ENCODE measurements around the gene CENPC.

The CENPC gene

GRCh38 chr4:67545199-67546003 lies at the start of gene CENPC:
CENPC (minus strand) TSS chr4:67545503; CDS start chr4:67545355, 148 bp downstream.
- H3K4me1 Mint-ChIP-seq (ENCODE audit: low read depth) = peaks cover 35% of the 10 kb centered on the region
- H3K9me3 Mint-ChIP-seq (ENCODE audit: low read depth) = no peaks in the 10 kb centered on the region
- no peaks in the 10 kb centered on the region for H3K27me3 Mint-ChIP-seq
- H3K4me3 Mint-ChIP-seq = peak within 1 kb of the TSS; percentile 99
- no peaks in the 10 kb centered on the region for H3K36me3 Mint-ChIP-seq
- peak within 1 kb of the TSS; percentile 99 for H3K27ac Mint-ChIP-seq

- Mint-ChIP-seq H3K36me3 (no peaks in the 10 kb centered on the region), H3K4me1 (ENCODE audit: low read depth) (no peaks in the 10 kb centered on the region), H3K4me3 (no peak overlapping the region), H3K9me3 (ENCODE audit: low read depth) (no peaks in the 10 kb centered on the region), H3K27ac (no peak overlapping the region), H3K27me3 (no peaks in the 10 kb centered on the region)
These were observed 48.5 kb upstream of the CENPC start for GRCh38 chr4:67593741-67594175.

GRCh38 chr4:67587156-67587555 lies 41.9 kb upstream of the CENPC start:
- Mint-ChIP-seq H3K27ac (no peak overlapping the region), H3K9me3 (ENCODE audit: low read depth) (no peaks in the 10 kb centered on the region), H3K27me3 (no peaks in the 10 kb centered on the region), H3K4me1 (ENCODE audit: low read depth) (peaks cover 8% of the 10 kb centered on the region), H3K36me3 (peaks cover 2% of the 10 kb centered on the region), H3K4me3 (no peak overlapping the region)

GRCh38 chr4:67584496-67584895 lies 39.2 kb upstream of the CENPC start:
- H3K4me1 Mint-ChIP-seq (ENCODE audit: low read depth) = peaks cover 25% of the 10 kb centered on the region
- no peak overlapping the region for H3K27ac Mint-ChIP-seq
- no peak overlapping the region for H3K4me3 Mint-ChIP-seq
- peaks cover 2% of the 10 kb centered on the region for H3K36me3 Mint-ChIP-seq
- no peaks in the 10 kb centered on the region for H3K9me3 Mint-ChIP-seq (ENCODE audit: low read depth)
- H3K27me3 Mint-ChIP-seq = no peaks in the 10 kb centered on the region

- H3K36me3 Mint-ChIP-seq = no peaks in the 10 kb centered on the region
- no peaks in the 10 kb centered on the region for H3K9me3 Mint-ChIP-seq (ENCODE audit: low read depth)
- no peak overlapping the region for H3K27ac Mint-ChIP-seq
- H3K4me3 Mint-ChIP-seq = peak overlapping the region; percentile 57
- peaks cover 33% of the 10 kb centered on the region for H3K4me1 Mint-ChIP-seq (ENCODE audit: low read depth)
- H3K27me3 Mint-ChIP-seq = no peaks in the 10 kb centered on the region
These were observed 36.6 kb upstream of the CENPC start for GRCh38 chr4:67581913-67582312.

- Mint-ChIP-seq H3K4me3 (peak overlapping the region; percentile 57), H3K36me3 (no peaks in the 10 kb centered on the region), H3K9me3 (ENCODE audit: low read depth) (no peaks in the 10 kb centered on the region), H3K27ac (peak overlapping the region; percentile 31), H3K4me1 (ENCODE audit: low read depth) (peaks cover 36% of the 10 kb centered on the region), H3K27me3 (no peaks in the 10 kb centered on the region)
These were observed 36.0 kb upstream of the CENPC start for GRCh38 chr4:67581208-67581857.

- Mint-ChIP-seq H3K9me3 (ENCODE audit: low read depth) (no peaks in the 10 kb centered on the region), H3K36me3 (no peaks in the 10 kb centered on the region), H3K27ac (peak overlapping the region; percentile 16)
These were observed 35.3 kb upstream of the CENPC start for GRCh38 chr4:67580577-67580976.

GRCh38 chr4:67576538-67576937 lies 31.2 kb upstream of the CENPC start:
- no peaks in the 10 kb centered on the region for H3K36me3 Mint-ChIP-seq
- no peaks in the 10 kb centered on the region for H3K27me3 Mint-ChIP-seq
- peaks cover 51% of the 10 kb centered on the region for H3K4me1 Mint-ChIP-seq (ENCODE audit: low read depth)
- H3K27ac Mint-ChIP-seq = peak overlapping the region; percentile 16
- H3K9me3 Mint-ChIP-seq (ENCODE audit: low read depth) = no peaks in the 10 kb centered on the region
- H3K4me3 Mint-ChIP-seq = no peak overlapping the region

More at GRCh38 chr4:67580577-67580976, 35.3 kb upstream of the CENPC start:
- Mint-ChIP-seq H3K4me1 (ENCODE audit: low read depth) (peaks cover 43% of the 10 kb centered on the region), H3K4me3 (no peak overlapping the region), H3K27me3 (no peaks in the 10 kb centered on the region)

GRCh38 chr4:67576059-67576466 lies 30.8 kb upstream of the CENPC start:
- Mint-ChIP-seq H3K36me3 (no peaks in the 10 kb centered on the region), H3K27ac (peak overlapping the region; percentile 70), H3K4me1 (ENCODE audit: low read depth) (peaks cover 46% of the 10 kb centered on the region), H3K27me3 (no peaks in the 10 kb centered on the region), H3K4me3 (peak overlapping the region; percentile 52), H3K9me3 (ENCODE audit: low read depth) (no peaks in the 10 kb centered on the region)

- Mint-ChIP-seq H3K4me1 (ENCODE audit: low read depth) (peaks cover 40% of the 10 kb centered on the region), H3K27ac (peak overlapping the region; percentile 70), H3K36me3 (no peaks in the 10 kb centered on the region), H3K9me3 (ENCODE audit: low read depth) (no peaks in the 10 kb centered on the region), H3K27me3 (no peaks in the 10 kb centered on the region), H3K4me3 (peak overlapping the region; percentile 52)
These were observed 30.1 kb upstream of the CENPC start for GRCh38 chr4:67575232-67576058.

- no peaks in the 10 kb centered on the region for H3K27me3 Mint-ChIP-seq
- H3K4me3 Mint-ChIP-seq = no peak overlapping the region
- H3K9me3 Mint-ChIP-seq (ENCODE audit: low read depth) = no peaks in the 10 kb centered on the region
- no peak overlapping the region for H3K27ac Mint-ChIP-seq
- H3K36me3 Mint-ChIP-seq = no peaks in the 10 kb centered on the region
- peaks cover 37% of the 10 kb centered on the region for H3K4me1 Mint-ChIP-seq (ENCODE audit: low read depth)
These were observed 27.9 kb upstream of the CENPC start for GRCh38 chr4:67573193-67573592.

- Mint-ChIP-seq H3K27ac (no peak overlapping the region), H3K4me3 (no peak overlapping the region), H3K27me3 (no peaks in the 10 kb centered on the region), H3K36me3 (no peaks in the 10 kb centered on the region), H3K4me1 (ENCODE audit: low read depth) (peaks cover 30% of the 10 kb centered on the region), H3K9me3 (ENCODE audit: low read depth) (no peaks in the 10 kb centered on the region)
These were observed 26.7 kb upstream of the CENPC start for GRCh38 chr4:67571975-67572374.

GRCh38 chr4:67570537-67570936 lies 25.2 kb upstream of the CENPC start:
- Mint-ChIP-seq H3K9me3 (ENCODE audit: low read depth) (no peaks in the 10 kb centered on the region), H3K4me1 (ENCODE audit: low read depth) (peaks cover 20% of the 10 kb centered on the region), H3K36me3 (no peaks in the 10 kb centered on the region), H3K27ac (no peak overlapping the region), H3K27me3 (no peaks in the 10 kb centered on the region), H3K4me3 (no peak overlapping the region)

GRCh38 chr4:67568820-67569219 lies 23.5 kb upstream of the CENPC start:
- no peaks in the 10 kb centered on the region for H3K36me3 Mint-ChIP-seq
- no peaks in the 10 kb centered on the region for H3K9me3 Mint-ChIP-seq (ENCODE audit: low read depth)
- no peaks in the 10 kb centered on the region for H3K27me3 Mint-ChIP-seq
- H3K4me1 Mint-ChIP-seq (ENCODE audit: low read depth) = peaks cover 11% of the 10 kb centered on the region
- no peak overlapping the region for H3K27ac Mint-ChIP-seq
- H3K4me3 Mint-ChIP-seq = no peak overlapping the region

GRCh38 chr4:67566335-67566734 lies 21.0 kb upstream of the CENPC start:
- H3K27me3 Mint-ChIP-seq = no peaks in the 10 kb centered on the region

More at GRCh38 chr4:67566335-67566734, 21.0 kb upstream of the CENPC start:
- Mint-ChIP-seq H3K9me3 (ENCODE audit: low read depth) (no peaks in the 10 kb centered on the region), H3K4me1 (ENCODE audit: low read depth) (no peaks in the 10 kb centered on the region), H3K36me3 (no peaks in the 10 kb centered on the region), H3K27ac (no peak overlapping the region), H3K4me3 (no peak overlapping the region)
